ENCODE data around the gene HSBP1L1. TPM values are rescaled to one million over a fixed set of nuclear protein-coding genes. Genes with fewer than 3 reads are reported as not detected.

Gene HSBP1L1
- polyA plus RNA-seq, 1 of the 3 experiments (the other 2 are of a cell fraction): 7.4 TPM

DNA sequence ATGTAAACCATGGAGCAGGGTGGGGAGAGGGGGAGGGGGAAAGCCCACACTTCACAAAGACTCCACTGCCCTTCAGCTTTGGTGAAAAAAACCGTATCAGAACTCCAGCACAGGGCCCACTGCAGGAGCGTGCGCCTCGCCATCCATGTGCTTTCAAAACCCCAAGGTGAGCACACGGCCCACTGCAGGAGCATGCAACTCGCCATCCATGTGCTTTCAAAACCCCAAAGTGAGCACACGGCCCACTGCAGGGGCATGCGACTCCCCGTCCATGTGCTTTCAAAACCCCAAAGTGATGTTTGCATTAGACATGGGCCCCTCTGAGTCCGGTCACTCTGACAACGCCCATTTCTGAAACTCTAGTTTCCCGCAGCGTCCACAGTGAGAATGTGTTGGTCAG lies 16.1 kb downstream of the HSBP1L1 start (continued):
- TF ChIP-seq TEAD4 (IDR thresholded peaks at IDR 0.05; ENCODE audit: borderline replicate concordance, insufficient read depth) (no peak), RXRA (IDR thresholded peaks at IDR 0.05; ENCODE audit: borderline replicate concordance, low read depth) (no peak), EZH2phosphoT487 (IDR thresholded peaks at IDR 0.05; ENCODE audit: borderline replicate concordance, low read depth) (no peak), GATA2 (CRISPR knock-in tag; IDR thresholded peaks at IDR 0.05) (no peak), PBX3 (IDR thresholded peaks at IDR 0.05) (no peak), JUND (IDR thresholded peaks at IDR 0.05) (no peak)

- TF ChIP-seq CTCF (IDR thresholded peaks at IDR 0.05) (no peak), NRF1 (IDR thresholded peaks at IDR 0.05; ENCODE audit: low read depth, low read length) (no peak), ZBTB33 (IDR thresholded peaks at IDR 0.05; ENCODE audit: borderline replicate concordance, low read depth) (no peak), CHD2 (IDR thresholded peaks at IDR 0.05; ENCODE audit: low read length, partially characterized antibody) (no peak), RFX5 (IDR thresholded peaks at IDR 0.05; ENCODE audit: low read length) (no peak), NFIC (IDR thresholded peaks at IDR 0.05; ENCODE audit: borderline replicate concordance) (no peak), FOXM1 (IDR thresholded peaks at IDR 0.05; ENCODE audit: low read depth) (no peak), GATA2 (CRISPR knock-in tag; IDR thresholded peaks at IDR 0.05) (no peak), MXI1 (IDR thresholded peaks at IDR 0.05; ENCODE audit: low read depth, low read length) (no peak), TEAD4 (IDR thresholded peaks at IDR 0.05; ENCODE audit: borderline replicate concordance, insufficient read depth) (no peak), YY1 (IDR thresholded peaks at IDR 0.05; ENCODE audit: low read depth) (no peak), ELF1 (IDR thresholded peaks at IDR 0.05) (no peak), TCF12 (IDR thresholded peaks at IDR 0.05) (no peak), EZH2phosphoT487 (IDR thresholded peaks at IDR 0.05; ENCODE audit: borderline replicate concordance, low read depth) (no peak), RCOR1 (IDR thresholded peaks at IDR 0.05; ENCODE audit: low read length) (no peak), FOSL2 (IDR thresholded peaks at IDR 0.05; ENCODE audit: borderline replicate concordance, low read depth) (no peak), GABPA (IDR thresholded peaks at IDR 0.05; ENCODE audit: low read depth) (no peak)
- TF ChIP-seq, protein P1, sequence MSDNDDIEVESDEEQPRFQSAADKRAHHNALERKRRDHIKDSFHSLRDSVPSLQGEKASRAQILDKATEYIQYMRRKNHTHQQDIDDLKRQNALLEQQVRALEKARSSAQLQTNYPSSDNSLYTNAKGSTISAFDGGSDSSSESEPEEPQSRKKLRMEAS (IDR thresholded peaks at IDR 0.05; ENCODE audit: low read depth): no peak
- TF ChIP-seq, protein P2, sequence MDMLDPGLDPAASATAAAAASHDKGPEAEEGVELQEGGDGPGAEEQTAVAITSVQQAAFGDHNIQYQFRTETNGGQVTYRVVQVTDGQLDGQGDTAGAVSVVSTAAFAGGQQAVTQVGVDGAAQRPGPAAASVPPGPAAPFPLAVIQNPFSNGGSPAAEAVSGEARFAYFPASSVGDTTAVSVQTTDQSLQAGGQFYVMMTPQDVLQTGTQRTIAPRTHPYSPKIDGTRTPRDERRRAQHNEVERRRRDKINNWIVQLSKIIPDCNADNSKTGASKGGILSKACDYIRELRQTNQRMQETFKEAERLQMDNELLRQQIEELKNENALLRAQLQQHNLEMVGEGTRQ (IDR thresholded peaks at IDR 0.05; ENCODE audit: borderline replicate concordance, low read depth, low read length): no peak
- no peak overlapping the region for H3K27ac ChIP-seq (ENCODE audit: low read depth in 2 of 2, low read length in 1 of 2)
- 99% methylated on average over 6 of the region's 6 CpGs for WGBS (ENCODE audit: low lambda C conversion rate)
- peaks cover 4 to 10% of the 10 kb centered on the region in 2 experiments; a peak in 2 of 4 replicates for H3K4me1 ChIP-seq (ENCODE audit: control insufficient read depth in 1 of 2, insufficient read depth in 2 of 2, low read depth in 1 of 2, low read length in 1 of 2)
- POLR2A ChIA-PET: no interaction called here
- no peaks in the 10 kb centered on the region for H3K27me3 ChIP-seq (ENCODE audit: insufficient read depth)
- H3K79me2 ChIP-seq (ENCODE audit: insufficient read depth): peaks cover 100% of the 10 kb centered on the region
- no peaks in the 10 kb centered on the region for H3K9me2 ChIP-seq
- H3K9me3 ChIP-seq: no peaks in the 10 kb centered on the region
- peaks cover 97% of the 10 kb centered on the region for H4K20me1 ChIP-seq (ENCODE audit: insufficient read depth)
- H3F3A ChIP-seq (replicated peaks; ENCODE audit: insufficient read depth): no peaks in the 10 kb centered on the region
- CTCF ChIA-PET: interaction anchor here (1.1 kb wide), 1 partner anchor 13 kb away, joined by 3 read pairs; no protein-coding TSS in a partner anchor
- no peak overlapping the region for H2AFZ ChIP-seq (ENCODE audit: low read depth)
- H3K4me2 ChIP-seq: no peak overlapping the region
- DNase-seq: no peak
- H3K9ac ChIP-seq: no peak overlapping the region
- no peak overlapping the region for H3K4me3 ChIP-seq (ENCODE audit: low read depth in 2 of 2, low read length in 1 of 2)
- H3K36me3 ChIP-seq (replicated peaks in 1 of 2; ENCODE audit: control insufficient read depth in 1 of 2, insufficient read depth in 2 of 2, low read length in 1 of 2): peaks cover 4 to 27% of the 10 kb centered on the region in 2 experiments
Measured at GRCh38 chr18:79982736-79983135, 18.3 kb downstream of the HSBP1L1 start.
